WTC11 (cell line): ENCODE results near the gene ELK1.

Experiments
- CREM ChIP-seq: sonication (generic); formaldehyde crosslinking; IDR thresholded peaks from 2 replicates; pipeline ENCODE4 v1.8.1; 2022; ENCODE audit warnings: mild to moderate bottlenecking, missing genetic modification reagents, moderate library complexity
- CTCF ChIP-seq: fragments of 200-600 bp; IDR thresholded peaks from 2 replicates; pipeline ENCODE4 v1.8.0; 2022; ENCODE audit warnings: antibody characterized with exemption
- E2F5 ChIP-seq: sonication (generic); formaldehyde crosslinking; IDR thresholded peaks from 2 replicates; pipeline ENCODE4 v1.8.1; 2022; ENCODE audit warnings: mild to moderate bottlenecking, moderate library complexity, missing genetic modification reagents
- ESRRA ChIP-seq: sonication (generic); formaldehyde crosslinking; IDR thresholded peaks from 2 replicates; pipeline ENCODE4 v1.8.1; 2022; ENCODE audit warnings: mild to moderate bottlenecking, missing genetic modification reagents, borderline replicate concordance
- FOXJ3 ChIP-seq: sonication (generic); formaldehyde crosslinking; IDR thresholded peaks from 2 replicates; pipeline ENCODE4 v1.9.0; 2021; ENCODE audit warnings: missing genetic modification reagents, mild to moderate bottlenecking, borderline replicate concordance
- JUN ChIP-seq: sonication (generic); formaldehyde crosslinking; IDR thresholded peaks from 2 replicates; pipeline ENCODE4 v1.8.0; 2023; ENCODE audit warnings: mild to moderate bottlenecking, missing genetic modification reagents
- MAX ChIP-seq: sonication (generic); formaldehyde crosslinking; IDR thresholded peaks from 2 replicates; pipeline ENCODE4 v1.8.0; 2022; ENCODE audit warnings: mild to moderate bottlenecking, missing genetic modification reagents
- SP1 ChIP-seq: sonication (generic); formaldehyde crosslinking; conservative IDR thresholded peaks from 2 replicates; pipeline ENCODE4 v1.8.1; 2022; ENCODE audit warnings: missing genetic modification reagents
- ZSCAN18 ChIP-seq: fragments of 250-450 bp; sonication (Bioruptor Pico); IDR thresholded peaks from 2 replicates; pipeline ENCODE4 v2.1.2; 2022; ENCODE audit warnings: mild to moderate bottlenecking, moderate library complexity

DNA sequence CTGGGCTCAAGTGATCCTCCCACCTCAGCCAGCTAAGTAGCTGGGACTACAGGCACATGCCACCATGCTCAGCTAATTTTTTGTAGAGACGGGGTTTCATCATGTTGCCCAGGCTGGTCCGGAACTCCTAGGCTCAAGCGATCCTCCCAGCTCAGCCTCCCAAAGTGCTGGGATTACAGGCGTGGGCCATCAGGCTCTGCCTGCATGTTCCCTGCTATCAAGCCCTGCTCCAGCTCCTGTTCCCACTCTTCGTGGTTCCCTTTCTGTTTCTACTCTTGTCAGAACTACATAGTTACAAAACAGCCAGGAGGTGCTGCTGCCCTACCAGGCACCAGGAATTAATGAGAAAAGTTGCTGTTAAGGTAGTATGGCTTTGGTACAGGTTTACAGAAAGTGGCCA is 59.4 kb downstream of the ELK1 start:
- no peak for TF ChIP-seq CTCF
- TF ChIP-seq E2F5 (CRISPR knock-in tag) = no peak
- TF ChIP-seq ESRRA (CRISPR knock-in tag) = no peak
- TF ChIP-seq ZSCAN18 (CRISPR knock-in tag) = no peak
- no peak for TF ChIP-seq MAX (CRISPR knock-in tag)
- no peak for TF ChIP-seq JUN (CRISPR knock-in tag)
- TF ChIP-seq FOXJ3 (CRISPR knock-in tag) = no peak
- no peak for TF ChIP-seq CREM
- no peak for TF ChIP-seq SP1 (CRISPR knock-in tag)
